ENCODE results near the gene HOXB9. TPM values are rescaled to one million over a fixed set of nuclear protein-coding genes. Genes with fewer than 3 reads are reported as not detected.
A peak's percentile ranks its signal among the peaks of the same experiment; 100 is the strongest.

HOXB9 gene
- total RNA-seq, 1 experiment from 2014 or later = not detected

DNA sequence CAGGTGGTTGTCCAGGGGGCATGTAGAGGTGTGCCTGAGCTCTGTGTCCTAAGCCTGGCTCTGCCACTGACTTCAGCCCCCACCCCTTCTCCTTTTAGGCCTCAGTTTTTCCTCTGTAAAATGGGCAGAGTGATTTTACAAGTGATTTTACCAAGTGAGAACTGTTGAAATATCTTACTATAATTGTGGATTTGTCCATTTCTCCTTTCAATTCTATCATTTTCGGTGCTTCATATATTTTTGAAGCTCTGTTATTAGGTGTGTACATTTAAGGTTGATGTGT lies 21.7 kb upstream of the HOXB9 start:
- Histone ChIP-seq H2AK5ac (ENCODE audit: insufficient read length, low read length) (no peak overlapping the region), H3K4me1 (ENCODE audit: insufficient read depth, low read length) (no peaks in the 10 kb centered on the region), H4K5ac (ENCODE audit: insufficient read length, low read depth, low read length) (no peak overlapping the region), H4K8ac (replicated peaks; ENCODE audit: insufficient read length, low read depth, low read length) (no peak overlapping the region), H3K18ac (ENCODE audit: insufficient read length, low read depth, low read length) (no peak overlapping the region), H3K4me2 (ENCODE audit: insufficient read depth, insufficient read length, low read length) (no peak overlapping the region), H3K56ac (ENCODE audit: insufficient read length, low read depth, low read length) (no peak overlapping the region), H3K79me2 (ENCODE audit: insufficient read depth, low read length) (no peaks in the 10 kb centered on the region), H3K9me3 (ENCODE audit: control insufficient read depth, low read depth, low read length) (no peaks in the 10 kb centered on the region), H4K20me1 (ENCODE audit: control insufficient read depth, insufficient read depth, insufficient read length) (no peaks in the 10 kb centered on the region), H2BK15ac (ENCODE audit: low read depth, low read length) (no peak overlapping the region), H3K23ac (ENCODE audit: insufficient read length, low read depth, low read length) (no peak overlapping the region), H2BK120ac (ENCODE audit: low read depth, low read length, poor library complexity, severe bottlenecking) (no peak overlapping the region), H3K27me3 (ENCODE audit: insufficient read depth, low read length) (peaks cover 64% of the 10 kb centered on the region), H3K4ac (ENCODE audit: low read depth, low read length) (no peak overlapping the region), H3K23me2 (ENCODE audit: insufficient read length, low read depth, low read length, poor library complexity, severe bottlenecking) (peaks cover 8% of the 10 kb centered on the region), H2BK5ac (ENCODE audit: insufficient read length, low read length) (no peak overlapping the region), H2BK20ac (ENCODE audit: low read depth, low read length, poor library complexity, severe bottlenecking) (no peak overlapping the region), H3K27ac (ENCODE audit: insufficient read length, low read depth, low read length) (no peak overlapping the region), H3T11ph (ENCODE audit: low read length) (no peak overlapping the region), H2BK12ac (ENCODE audit: insufficient read length, low read depth, low read length) (no peak overlapping the region), H3K79me1 (ENCODE audit: insufficient read depth, low read depth, low read length, poor library complexity, severe bottlenecking) (no peaks in the 10 kb centered on the region), H2AFZ (ENCODE audit: low read length) (no peak overlapping the region), H3K9ac (ENCODE audit: extremely low read depth, insufficient read length, low read length) (no peak overlapping the region), H4K91ac (ENCODE audit: insufficient read length, low read depth, low read length) (no peak overlapping the region), H3K14ac (ENCODE audit: insufficient read depth, low read length) (no peak overlapping the region)
- H3K27ac Mint-ChIP-seq = no peak overlapping the region
- H3K36me3 Mint-ChIP-seq (ENCODE audit: insufficient read depth in 1 of 3, low read depth in 3 of 3) = no peaks in the 10 kb centered on the region; a peak in 1 of 7 replicates
- WGBS (ENCODE audit: extremely low coverage, insufficient read length, low lambda C conversion rate) = no CpG with 5 or more reads among the region's 1 CpG
- H3K4me3 Mint-ChIP-seq = peak overlapping the region in 1 of 2 experiments; percentile 68; a peak in 2 of 5 replicates
- TF ChIP-seq, protein P1, sequence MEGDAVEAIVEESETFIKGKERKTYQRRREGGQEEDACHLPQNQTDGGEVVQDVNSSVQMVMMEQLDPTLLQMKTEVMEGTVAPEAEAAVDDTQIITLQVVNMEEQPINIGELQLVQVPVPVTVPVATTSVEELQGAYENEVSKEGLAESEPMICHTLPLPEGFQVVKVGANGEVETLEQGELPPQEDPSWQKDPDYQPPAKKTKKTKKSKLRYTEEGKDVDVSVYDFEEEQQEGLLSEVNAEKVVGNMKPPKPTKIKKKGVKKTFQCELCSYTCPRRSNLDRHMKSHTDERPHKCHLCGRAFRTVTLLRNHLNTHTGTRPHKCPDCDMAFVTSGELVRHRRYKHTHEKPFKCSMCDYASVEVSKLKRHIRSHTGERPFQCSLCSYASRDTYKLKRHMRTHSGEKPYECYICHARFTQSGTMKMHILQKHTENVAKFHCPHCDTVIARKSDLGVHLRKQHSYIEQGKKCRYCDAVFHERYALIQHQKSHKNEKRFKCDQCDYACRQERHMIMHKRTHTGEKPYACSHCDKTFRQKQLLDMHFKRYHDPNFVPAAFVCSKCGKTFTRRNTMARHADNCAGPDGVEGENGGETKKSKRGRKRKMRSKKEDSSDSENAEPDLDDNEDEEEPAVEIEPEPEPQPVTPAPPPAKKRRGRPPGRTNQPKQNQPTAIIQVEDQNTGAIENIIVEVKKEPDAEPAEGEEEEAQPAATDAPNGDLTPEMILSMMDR (conservative IDR thresholded peaks at IDR 0.05) = no peak
- H3K27me3 Mint-ChIP-seq (ENCODE audit: low read depth) = peaks cover 99% of the 10 kb centered on the region
- no peak for DNase-seq
- peaks cover 5 to 10% of the 10 kb centered on the region in 2 experiments for H3K4me1 Mint-ChIP-seq
- H3K9me3 Mint-ChIP-seq = peaks cover 3 to 9% of the 10 kb centered on the region in 2 experiments; a peak in 3 of 5 replicates

Measured in H9 (cell line).